GM18498 (cell line): ENCODE results near the gene DEFB128.

Experiments used
- ATAC-seq: cut with Tn5 transposase; IDR thresholded peaks from one replicate; pipeline ENCODE4 v1.9.1; 2021; ENCODE audit warnings: mild to moderate bottlenecking, moderate library complexity; ENCODE audit not compliant: unreplicated experiment

Gene DEFB128

DNA sequence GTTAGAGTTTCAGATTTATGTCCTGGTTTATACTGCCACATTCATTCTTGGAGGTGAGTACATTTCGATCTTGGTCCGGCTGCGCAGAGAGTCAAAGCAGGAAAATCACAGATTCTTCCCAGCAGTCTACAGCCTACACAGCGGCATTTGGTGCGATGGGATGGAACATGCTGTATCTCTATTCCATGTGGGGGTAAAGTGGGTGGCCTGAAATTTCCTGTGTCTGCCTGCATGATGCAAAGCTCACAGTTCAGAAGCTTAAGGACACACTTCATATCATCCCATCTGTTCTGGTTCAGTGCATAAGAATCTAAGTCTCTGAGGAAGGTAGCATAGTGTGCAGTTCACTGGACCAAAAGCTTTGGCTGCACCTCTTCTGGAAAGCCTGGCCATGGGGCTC lies 32.4 kb downstream of the DEFB128 start, which contains the start of gene DEFB127:
TSS of gene DEFB127 (plus strand) at position 301 of the 400 bp plus-strand sequence. CDS start at position 392, 91 bp downstream.
- ATAC-seq = no peak

DNA sequence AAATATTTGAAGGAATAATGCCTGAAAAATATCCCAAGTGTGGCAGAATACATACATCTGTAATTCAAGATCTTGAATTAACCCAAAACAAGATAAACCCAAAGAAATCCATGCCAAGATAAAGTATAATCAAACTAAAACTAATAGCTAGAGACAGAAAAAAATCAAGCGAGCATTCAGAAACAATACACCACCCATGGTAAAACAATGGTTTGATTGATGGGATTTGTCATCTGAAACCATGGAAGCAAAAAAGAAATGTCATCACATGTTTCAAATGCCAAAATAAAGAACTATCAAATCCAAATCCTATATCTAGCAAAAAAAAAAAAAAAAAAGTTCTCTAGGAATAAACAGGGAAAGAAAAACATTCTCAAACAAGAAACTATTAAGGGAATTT lies 37.4 kb downstream of the DEFB128 start:
- no peak for ATAC-seq

DNA sequence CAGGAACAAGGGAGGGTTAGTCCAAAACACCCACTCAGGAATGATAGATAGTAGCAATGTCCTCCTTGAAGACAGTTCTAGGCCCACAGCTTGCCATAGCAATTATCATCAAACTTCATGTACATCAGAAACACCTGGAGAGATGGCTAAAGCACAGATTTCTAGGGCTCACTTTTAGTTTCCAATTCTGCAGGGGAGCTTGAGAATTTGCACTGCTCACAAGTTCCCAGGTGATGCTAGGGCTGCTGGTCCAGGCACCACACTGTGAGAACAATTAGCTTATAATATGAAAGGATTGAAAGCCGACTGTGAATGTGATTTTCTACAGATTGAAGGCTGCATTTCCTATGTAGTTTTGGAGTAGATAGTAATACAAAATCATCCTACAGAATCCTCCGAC lies 43.6 kb downstream of the DEFB128 start:
- ATAC-seq = no peak

DNA sequence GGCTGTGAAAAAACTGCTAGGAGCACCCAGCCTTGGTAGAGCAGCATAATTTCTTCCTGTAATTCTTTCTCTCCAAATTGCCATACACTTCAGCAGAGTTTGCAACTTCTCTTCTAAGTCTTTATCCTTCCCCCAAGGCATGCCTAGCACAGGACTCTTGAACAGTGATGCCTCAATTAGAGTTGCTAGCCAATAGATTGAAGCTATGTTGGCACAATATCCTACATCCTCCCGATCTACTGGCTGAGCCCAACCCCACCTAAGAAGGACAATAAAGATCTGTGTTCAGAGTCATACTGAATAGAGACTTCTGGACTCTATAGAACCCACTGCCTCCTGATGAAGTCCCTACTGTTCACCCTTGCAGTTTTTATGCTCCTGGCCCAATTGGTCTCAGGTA lies 47.2 kb downstream of the DEFB128 start, which contains the start of gene DEFB126:
TSS of gene DEFB126 (plus strand) at position 301 of the 400 bp plus-strand sequence. CDS start at position 340, 39 bp downstream.
- ATAC-seq = no peak
